CD4-positive, alpha-beta T cell treated with Interleukin-6 at 100 ng/mL for 8 hours (primary cell): Measurements from ENCODE around the gene PARP6.
A peak's percentile ranks its signal among the peaks of the same experiment; 100 is the strongest.

Source experiments
- DNase-seq: peaks from one replicate; pipeline ENCODE4 v3.0.0-alpha.2; 2020; ENCODE audit warnings: mixed read lengths, low spot score

The PARP6 gene

GRCh38 chr15:72230197-72231065, 41.9 kb downstream of the PARP6 start:
- DNase-seq, result peak; percentile 62

- DNase-seq, result no peak
These were observed 42.5 kb downstream of the PARP6 start for GRCh38 chr15:72229947-72230196.

- DNase-seq, result peak; percentile 53
These were observed 43.0 kb downstream of the PARP6 start for GRCh38 chr15:72229076-72229946.

- peak; percentile 5 for DNase-seq
These were observed 44.6 kb downstream of the PARP6 start for GRCh38 chr15:72227720-72228119.

GRCh38 chr15:72227192-72227586, 45.2 kb downstream of the PARP6 start:
- peak; percentile 30 for DNase-seq

GRCh38 chr15:72223278-72223677, 49.1 kb downstream of the PARP6 start:
- no peak for DNase-seq

GRCh38 chr15:72222393-72222792, 50.0 kb downstream of the PARP6 start:
- no peak for DNase-seq

GRCh38 chr15:72220687-72221086, 51.7 kb downstream of the PARP6 start:
- DNase-seq, result no peak

GRCh38 chr15:72217216-72217615, 55.1 kb downstream of the PARP6 start:
- DNase-seq, result no peak

GRCh38 chr15:72216079-72216478, 56.3 kb downstream of the PARP6 start:
- no peak for DNase-seq

GRCh38 chr15:72207558-72208085, 64.7 kb downstream of the PARP6 start:
- no peak for DNase-seq

- no peak for DNase-seq
These were observed 65.7 kb downstream of the PARP6 start for GRCh38 chr15:72206677-72207000.

GRCh38 chr15:72205896-72206676, 66.3 kb downstream of the PARP6 start:
- no peak for DNase-seq

GRCh38 chr15:72205273-72205672, 67.1 kb downstream of the PARP6 start:
- no peak for DNase-seq

GRCh38 chr15:72203507-72203837, 68.9 kb downstream of the PARP6 start:
- DNase-seq, result no peak

- no peak for DNase-seq
These were observed 69.4 kb downstream of the PARP6 start for GRCh38 chr15:72202801-72203506.

GRCh38 chr15:72202302-72202701, 70.1 kb downstream of the PARP6 start:
- DNase-seq, result no peak

GRCh38 chr15:72201391-72201921, 70.9 kb downstream of the PARP6 start:
- no peak for DNase-seq

- DNase-seq, result no peak
These were observed 71.7 kb downstream of the PARP6 start for GRCh38 chr15:72200395-72201237.

GRCh38 chr15:72199721-72200212, 72.6 kb downstream of the PARP6 start:
- peak; percentile 75 for DNase-seq

- DNase-seq, result no peak
These were observed 73.2 kb downstream of the PARP6 start for GRCh38 chr15:72199205-72199515.
